OCI-M2 (cell line): ENCODE results near the gene GAS7.

Experiments used
- DNase-seq: peaks from one replicate; lab custom pipeline; 2025; ENCODE audit not compliant: unreplicated experiment; lab: John Stamatoyannopoulos, UW

The GAS7 gene

DNA sequence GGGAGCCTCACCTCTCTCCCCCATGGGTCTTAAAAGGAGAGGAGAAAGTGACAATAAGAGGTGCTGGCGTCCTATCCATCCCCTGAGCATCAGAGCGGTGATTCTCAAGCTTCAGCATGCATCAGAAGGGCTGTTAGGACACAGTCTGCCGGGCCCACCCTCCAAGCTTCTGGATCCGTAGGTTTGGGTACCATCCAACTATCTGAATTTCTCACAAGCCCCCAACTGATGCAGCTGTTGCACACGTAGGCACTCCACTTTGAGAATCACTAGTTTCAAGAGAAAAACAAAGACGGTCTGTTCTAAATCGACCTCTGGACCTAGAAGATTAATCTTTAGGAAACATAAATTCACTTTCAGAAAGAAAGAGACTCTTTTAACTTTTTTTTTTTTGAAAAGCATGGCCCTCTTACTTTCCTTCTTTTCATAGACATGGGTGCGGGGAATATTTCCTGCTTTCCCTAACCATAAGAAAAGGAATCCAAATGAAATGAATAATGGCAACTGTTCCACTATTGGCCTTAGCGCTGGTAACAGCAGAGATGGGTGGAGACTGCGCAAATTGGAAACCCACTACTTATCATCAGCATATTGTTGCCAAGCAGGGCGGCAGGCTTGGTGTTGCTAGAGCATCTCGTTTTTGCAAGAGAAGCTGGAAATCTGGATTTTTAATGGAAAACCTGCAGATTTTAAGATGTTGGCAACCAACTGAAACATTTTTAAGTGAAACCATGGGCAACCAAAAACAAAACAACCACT is 144.4 kb downstream of the GAS7 start:
- no peak for DNase-seq

DNA sequence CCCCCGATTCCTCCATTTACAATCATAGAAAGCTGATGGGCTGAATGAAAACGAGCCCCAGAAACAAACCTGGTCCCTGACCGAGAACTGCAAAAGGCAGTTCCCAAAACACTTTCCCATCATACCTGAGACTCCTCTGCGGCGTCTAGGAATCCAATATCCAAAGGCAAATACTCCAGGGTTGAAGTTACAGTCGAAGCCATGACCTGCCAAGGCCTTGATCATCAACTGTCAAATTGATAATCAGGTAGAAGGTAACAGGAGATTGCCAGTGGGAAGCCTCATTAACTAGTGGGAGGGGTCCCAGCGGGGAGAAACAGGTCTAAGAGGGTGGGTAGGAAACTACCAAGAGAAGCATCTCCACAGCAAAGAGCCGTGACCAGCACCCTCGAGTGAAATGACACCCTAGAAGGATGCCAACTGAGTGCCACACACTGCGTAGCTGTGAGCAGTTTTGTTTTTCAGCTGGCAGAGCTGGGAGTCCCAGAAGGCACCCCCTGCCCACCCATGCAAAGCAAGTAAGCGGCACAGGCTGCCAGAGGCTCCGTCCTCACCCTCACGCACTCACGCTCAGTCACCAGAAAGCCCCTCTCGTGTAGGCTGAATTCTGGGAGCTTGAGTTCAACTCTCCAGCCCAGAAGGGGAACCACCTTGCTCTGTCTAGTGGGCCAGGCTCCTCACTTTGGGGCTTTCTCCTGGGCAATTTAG is 146.1 kb downstream of the GAS7 start:
- DNase-seq: no peak

DNA sequence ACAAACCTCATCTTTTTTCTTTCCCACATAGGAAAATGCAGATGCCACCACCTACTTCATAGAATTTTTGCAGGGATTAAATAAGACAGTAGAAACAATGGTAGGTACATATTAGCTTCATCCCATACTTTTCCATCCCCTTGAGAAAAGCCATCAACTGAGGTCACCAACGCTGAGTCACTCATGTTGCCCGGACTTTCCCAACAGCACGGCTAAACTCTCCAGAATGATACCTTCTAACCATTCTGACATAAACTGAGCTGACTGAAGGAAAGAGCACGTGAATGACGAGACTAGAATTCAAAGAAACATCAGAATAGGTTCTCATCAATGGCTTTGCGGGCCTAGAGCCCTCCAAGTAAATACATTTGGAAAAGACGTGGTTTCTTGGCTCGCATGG is 147.3 kb downstream of the GAS7 start:
- no peak for DNase-seq

DNA sequence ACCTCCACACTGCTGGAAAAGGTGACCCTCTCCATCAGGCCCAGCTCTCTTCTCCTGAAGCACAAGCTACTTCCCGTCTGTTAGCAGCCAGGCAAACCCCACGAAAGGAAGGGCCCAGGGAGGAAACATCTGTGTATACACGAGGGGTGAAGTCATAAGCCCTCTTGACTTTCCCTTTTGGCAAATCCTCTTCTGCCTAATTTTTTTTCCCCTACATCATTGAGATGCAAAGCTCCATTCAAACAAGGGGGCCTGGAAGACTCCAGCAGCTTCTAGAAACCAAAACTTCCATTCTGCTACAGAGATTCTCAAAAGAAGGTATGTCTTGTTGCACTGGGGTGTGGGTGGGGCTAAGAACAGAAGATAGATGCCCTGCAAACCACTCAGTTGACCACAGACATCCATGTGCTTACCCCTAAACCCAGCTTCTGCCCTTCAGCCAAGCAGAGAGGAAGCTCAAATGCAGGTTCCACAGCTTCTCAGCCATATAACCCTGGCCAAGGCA is 147.8 kb downstream of the GAS7 start:
- no peak for DNase-seq

DNA sequence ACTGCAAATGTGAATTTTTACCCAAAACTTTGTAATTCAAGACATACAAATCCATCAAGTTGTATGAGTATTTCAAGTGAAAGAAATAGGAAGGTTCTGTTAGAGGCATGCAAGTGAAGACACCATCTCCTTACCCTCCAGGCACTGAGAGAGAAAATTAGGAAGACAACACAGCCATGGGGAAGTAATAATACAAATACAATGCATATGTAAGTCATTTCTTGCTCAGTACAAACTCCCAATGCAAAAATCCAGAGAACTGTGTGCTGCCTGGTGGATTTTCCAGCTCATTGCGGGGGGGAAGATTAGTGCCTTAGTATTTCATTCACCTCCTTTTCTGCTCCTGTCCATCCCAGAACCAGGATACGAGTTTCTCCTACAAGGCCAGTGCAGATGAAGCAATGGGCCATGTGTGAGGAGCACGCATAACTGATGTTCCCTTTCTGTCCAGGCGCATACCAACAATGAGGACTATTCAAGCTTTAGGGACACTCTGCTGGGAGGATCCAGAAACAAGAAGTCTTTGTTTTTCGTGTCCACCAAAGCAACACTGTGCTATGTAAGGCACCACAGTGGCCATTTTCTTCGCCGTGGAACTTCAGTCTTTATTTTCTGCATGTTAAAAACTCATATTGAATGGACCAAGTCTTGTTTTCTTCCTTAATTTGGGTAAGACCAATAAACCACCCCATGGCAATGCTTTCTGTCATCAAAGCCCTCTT is 149.6 kb downstream of the GAS7 start:
- no peak for DNase-seq

DNA sequence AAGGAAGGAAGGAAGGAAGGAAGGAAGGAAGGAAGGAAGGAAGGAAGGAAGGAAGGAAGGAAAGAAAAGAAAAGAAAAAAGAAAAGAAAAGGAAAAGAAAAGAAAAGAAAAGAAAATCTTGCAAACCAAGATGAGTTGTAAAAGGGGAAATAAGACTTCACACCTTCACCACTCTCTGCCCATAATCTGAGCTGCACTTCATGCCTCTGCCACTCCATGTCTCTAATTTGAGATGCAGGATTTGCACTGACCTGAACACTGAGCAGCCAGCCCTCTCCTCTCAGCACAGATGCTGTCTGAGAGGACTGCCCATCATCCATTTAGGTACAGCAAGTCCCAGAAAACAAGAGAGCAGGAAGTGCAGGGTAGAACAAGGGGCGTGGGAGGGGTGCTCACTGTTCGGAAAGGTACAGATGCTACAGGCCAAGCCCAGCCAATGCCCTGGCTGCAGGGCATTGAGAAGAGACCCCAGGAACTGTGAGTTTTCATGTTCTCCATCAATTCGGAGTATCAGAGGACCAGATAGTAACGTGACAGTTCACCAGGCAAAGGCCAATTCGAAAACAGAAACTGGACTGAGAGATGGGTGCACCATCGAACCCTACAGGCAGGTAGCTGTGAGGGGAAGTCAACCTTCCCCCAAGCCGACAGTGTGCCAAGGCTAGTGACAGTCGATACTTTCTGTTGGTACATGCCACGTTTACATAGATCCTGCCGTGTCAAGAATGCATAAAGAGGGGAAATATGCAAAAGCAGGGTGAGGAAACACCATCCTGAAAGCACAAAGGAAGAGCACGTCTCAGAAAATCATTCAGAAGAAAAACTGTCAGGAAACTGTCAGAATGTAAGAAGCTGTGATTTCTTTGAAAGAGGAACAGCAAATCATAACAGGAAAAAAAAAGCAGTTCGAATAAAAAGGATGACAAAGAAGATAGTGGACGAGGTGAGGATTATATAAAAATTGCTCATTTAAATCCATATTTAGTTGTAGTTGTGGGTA is 151.3 kb downstream of the GAS7 start:
- no peak for DNase-seq

DNA sequence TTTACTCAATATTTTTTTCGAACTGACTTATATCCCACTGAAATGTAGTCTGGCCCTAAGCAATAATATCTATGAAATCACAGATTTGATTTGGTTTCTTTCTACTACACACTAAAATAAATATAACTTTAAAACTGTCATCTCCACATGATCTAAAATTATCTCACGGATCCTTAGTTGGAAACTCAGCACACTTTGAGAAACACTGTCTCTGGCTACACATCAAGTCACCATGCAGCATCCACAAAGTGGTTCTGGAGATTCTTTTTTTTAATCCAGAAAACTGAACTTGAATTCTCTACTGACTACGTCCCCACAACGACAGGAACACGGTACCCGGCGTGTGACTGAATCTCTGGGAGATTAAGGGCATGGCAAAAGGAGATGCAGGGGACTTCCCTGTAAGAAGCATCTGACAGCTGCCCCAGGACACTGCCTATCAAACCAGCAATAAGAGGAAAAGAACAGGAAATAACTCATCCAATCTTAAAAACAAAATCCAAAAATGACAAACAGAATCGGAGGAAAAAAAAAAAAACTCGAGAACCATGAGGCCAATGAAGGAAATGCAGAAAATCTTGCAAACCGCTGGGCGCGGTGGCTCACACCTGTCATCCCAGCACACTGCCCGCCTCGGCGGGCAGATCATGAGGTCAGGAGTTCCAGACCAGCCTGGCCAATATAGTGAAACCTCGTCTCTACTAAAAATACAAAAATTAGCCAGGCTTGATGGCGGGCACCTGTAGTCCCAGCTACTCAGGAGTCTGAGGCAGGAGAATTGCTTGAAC is 152.3 kb downstream of the GAS7 start:
- DNase-seq: no peak

DNA sequence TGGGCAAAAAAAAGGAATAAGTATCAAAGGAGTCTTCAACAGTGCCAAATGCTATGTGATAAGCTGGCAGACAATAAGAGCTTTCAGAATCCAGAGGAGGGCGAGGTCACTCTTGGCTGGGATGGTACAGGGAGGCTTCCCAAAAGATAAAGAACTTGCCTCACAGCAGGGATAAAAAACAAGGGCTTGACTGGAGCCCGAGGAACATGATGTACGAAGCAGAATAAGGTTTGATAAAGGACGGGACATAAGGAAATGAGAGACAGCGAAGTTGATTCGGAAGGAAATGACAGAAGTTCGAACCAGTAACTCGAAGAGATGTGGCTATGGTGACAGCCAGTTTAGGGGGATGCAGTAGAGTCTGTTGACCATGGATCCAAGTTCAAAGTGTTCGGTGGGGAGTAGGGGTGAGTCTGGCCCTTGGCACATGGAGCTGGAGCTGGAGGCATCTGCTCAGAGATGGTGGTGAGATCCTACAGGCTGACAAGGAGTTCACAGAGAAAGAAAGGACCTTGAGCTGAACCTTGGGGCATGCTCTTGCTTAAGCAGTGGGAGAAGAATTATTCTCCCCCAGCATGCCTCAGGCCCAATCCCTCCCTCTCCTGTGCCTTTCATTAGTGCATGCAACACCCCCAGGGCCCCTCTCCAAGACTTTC is 155.7 kb downstream of the GAS7 start:
- no peak for DNase-seq

DNA sequence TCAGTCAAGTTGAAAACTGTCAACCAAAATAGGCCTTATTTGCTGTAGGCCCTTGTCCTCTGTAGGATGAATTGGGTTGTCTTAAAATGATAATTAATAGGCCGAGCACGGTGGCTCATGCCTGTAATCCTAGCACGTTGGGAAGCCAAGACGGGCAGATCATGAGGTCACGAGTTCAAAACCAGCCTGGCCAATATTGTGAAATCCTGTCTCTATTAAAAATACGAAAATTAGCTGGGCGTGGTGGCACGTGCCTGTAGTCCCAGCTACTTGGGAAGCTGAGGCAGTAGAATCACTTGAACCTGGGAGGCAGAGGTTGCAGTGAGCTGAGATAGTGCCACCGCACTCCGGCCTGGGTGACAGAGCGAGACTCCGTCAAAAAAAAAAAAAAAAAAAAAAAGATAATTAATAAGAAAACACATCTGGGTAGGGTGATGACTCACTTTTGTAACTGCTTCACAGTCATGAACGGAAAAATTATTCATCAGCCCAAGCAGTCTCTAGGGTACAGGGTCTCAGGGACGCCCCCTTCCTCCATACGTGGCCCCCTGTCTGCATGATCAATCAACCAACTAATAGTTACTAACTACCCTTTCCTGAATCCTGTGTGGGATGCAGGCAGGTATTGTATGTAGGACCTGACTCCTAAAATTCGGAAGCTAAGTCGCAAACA is 156.4 kb downstream of the GAS7 start:
- DNase-seq: no peak

DNA sequence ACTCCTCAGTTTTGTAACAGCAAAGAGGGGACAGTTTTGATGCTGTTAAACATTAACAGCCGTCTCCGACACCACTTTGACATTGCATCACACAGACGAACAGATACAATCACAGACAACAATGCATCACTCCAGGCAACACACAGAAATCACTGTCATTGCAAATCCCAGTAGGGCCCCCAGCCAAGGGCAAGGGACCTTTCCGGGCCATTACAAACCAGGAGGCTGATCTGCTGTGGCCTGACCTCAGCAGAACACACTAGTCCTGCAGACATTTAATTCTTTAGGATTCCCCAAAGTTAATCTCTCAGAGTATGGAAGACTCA is 157.2 kb downstream of the GAS7 start:
- no peak for DNase-seq

DNA sequence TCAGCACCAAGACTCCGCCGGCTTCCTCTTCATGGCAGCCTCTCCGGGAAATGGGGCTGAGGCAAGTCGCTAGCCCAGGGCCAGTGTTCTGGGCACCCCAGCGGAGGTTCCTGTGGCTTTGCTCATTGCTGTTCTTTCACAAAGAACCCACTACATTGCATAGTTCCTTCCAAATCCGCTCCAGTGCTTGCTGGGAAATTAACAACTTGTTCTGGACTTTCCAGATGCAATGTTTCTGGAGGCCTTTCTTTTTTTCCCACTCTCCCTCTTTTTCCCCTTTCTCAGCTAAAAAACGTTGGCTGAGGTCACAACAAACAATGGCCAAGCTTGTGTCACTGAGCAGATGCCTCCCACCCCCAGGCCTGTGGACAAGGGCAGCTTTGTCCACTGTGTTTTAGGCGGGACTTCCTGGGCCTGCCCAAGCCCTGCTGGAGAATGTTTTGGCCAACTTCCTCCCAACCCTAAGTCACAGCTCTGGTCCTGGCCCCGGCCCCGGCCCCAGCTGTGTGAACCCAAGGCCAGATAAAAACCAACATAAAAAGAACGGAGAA is 161.8 kb downstream of the GAS7 start:
- no peak for DNase-seq

DNA sequence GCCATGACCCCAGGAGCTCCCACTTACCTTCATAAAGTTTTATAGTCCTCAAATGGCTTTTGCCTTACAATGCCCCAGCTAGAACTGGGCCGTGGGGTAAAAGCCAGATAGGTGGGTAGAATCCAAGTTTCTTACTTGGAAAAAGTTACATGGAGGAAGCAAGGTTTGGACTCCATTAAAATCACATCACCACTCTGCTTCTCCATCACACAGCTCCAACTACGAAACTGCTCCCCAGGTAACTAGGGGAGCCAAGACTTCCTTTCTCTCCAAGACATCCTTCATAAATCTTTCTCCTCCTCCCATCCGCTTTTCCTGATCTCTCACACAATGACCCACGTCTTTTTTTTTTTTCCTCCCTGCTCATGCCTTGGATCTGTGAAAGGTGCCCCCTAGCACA is 162.5 kb downstream of the GAS7 start:
- no peak for DNase-seq

DNA sequence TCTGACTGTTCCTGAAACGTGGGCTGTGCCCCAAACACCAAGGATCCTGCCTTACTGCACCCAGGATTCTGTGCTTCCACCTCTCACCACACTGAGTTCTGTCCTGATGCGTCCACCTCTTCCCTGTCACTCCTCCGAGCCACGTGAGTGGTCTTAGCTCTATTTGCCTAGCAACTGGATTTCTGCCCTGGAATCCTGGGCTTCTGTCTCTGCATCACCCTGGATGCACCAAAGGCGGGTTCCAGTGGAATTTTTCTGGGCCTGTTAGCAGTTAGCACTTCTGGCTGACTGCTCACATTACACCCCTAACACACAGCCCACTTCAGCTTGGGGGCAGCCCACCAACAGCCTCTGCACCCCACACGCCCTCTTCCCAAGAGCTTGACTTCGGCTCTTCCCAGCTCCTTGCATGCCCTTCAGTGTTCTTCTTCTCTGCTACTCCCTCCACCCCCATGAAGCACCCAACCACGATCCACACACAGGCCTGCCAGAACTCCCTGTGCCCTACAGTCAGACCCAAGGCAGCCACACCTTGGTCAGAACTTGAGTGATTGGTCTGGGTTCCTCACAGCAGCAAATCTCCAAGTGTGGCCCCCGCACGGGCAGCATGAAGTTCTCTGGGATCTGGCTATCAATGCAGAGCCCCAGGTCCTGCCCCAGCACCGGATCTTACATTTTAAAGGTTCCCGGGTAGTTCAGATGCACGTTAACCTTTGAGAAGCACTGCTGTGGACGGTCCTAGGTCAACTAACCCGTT is 163.5 kb downstream of the GAS7 start:
- DNase-seq: no peak

DNA sequence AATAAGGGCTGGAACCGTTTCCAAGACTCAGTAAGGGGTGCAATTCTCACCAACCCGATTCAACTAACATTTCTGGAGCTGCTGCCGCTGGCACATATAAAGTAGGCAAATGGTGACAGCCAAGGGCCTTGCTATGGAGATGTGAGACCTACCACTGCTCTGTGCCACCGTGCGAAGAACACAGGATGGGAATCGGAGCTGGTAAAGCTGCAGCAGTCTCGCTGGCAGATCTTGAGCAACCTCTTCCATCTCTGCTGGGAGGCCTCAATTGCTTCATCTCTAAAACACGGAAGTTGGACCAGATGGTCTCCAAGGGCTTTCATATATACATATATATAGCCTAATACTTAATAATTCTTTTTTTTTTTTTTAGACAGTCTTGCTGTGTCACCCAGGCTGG is 164.4 kb downstream of the GAS7 start:
- DNase-seq: no peak

DNA sequence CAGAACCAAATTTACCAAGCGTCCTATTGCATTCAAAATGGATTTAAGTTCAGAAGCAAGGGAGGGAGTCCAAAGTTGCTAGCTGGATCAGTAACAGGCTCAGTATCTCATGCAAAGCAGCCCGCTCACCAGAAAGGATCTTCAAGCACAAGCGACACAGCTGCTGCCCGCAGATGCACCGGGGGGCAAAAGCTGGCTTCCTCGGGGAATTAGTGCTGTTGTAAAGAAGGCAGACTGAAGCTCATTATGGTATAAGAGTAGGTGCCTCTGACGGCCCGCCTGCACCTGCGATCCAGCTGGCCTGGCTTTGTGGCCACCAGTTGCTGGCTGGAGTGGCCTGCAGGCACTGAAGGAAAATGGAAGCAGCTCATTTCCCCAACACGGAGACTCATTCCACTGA is 165.0 kb downstream of the GAS7 start:
- DNase-seq: no peak

DNA sequence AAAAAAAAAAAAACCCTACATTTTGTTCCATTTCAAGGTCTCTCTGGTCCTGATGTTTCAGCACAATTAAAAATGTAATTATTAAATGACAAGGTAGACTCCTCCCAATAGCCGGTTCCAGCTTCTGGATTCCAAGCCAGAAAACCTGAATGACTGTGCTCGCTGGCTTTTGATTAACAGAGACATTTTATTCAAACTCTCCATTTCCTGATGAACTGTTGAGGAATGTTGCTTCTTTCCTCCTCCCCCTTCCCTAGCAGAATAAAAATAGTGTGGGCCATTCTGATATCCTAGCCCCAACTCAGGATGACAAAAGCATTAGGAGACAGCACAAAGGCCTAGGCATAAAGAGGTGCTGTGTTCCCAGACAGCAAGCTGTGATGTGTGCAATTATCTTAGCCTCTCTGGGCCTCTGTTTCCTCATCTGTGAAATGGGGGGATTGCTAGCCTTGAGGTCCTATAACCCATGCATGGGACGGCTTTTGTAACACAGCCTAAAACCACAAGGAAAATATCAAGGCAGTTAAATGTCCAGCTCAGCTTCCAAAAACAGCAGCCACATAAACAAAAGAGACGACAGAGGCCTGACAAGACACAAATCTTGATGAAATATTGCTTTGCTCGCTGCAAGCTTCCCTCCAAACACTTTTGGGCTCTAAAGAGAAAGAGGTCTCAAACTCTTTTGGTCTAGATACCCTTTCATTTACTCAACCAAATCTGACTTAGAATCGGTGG is 166.1 kb downstream of the GAS7 start:
- no peak for DNase-seq

DNA sequence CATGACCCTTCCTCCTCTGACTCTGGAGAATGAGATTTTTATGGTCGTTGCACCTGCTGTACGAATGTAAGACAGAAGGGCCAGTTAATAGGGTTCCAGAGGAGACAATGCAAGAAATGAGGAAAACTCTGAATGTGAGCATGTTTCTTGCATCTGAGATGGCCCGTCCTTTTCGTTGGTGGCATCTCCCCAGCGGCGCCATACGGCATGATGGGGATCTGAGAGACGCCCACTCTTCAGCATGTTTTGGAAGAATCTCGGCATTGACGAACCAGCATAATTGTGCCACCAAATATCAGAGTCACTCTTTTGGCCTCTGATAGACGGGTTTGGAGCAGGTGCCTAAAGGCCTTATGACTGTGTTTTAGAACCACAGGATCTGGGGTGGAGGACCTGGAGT is 166.8 kb downstream of the GAS7 start:
- no peak for DNase-seq
